Duodenal mucosa (tissue), 2 donors: ENCODE results near the gene MLN.

Experiments used
- H3K27ac ChIP-seq: one replicate; pipeline ENCODE4 v1.7.0; 2013; ENCODE audit warnings: low read depth, low read length
- H3K27me3 ChIP-seq, 2 donors: one replicate each; pipeline ENCODE4 v1.7.0; 2013; ENCODE audit warnings: low read length in 2 of 2, control low read depth in 1 of 2; ENCODE audit not compliant: insufficient read depth in 2 of 2, control insufficient read depth in 1 of 2
- H3K36me3 ChIP-seq, 2 donors: one replicate each; pipeline ENCODE4 v1.7.0; 2013; ENCODE audit warnings: low read length in 2 of 2, control low read depth in 1 of 2; ENCODE audit not compliant: insufficient read depth in 2 of 2, control insufficient read depth in 1 of 2
- H3K4me1 ChIP-seq, 2 donors: one replicate each; pipeline ENCODE4 v1.7.0; 2013; ENCODE audit warnings: low read length in 2 of 2, control low read depth in 1 of 2; ENCODE audit not compliant: insufficient read depth in 2 of 2, control insufficient read depth in 1 of 2
- H3K4me3 ChIP-seq, 2 donors: one replicate each; pipeline ENCODE4 v1.7.0; 2013; ENCODE audit warnings: low read length in 2 of 2, low read depth in 1 of 2
- H3K9ac ChIP-seq, 2 donors: one replicate each; pipeline ENCODE4 v1.7.0; 2013; ENCODE audit warnings: low read length in 2 of 2, low read depth in 1 of 2
- H3K9me3 ChIP-seq, 2 donors: one replicate each; pipeline ENCODE4 v1.7.0; 2013; ENCODE audit warnings: low read length in 2 of 2, control low read depth in 1 of 2; ENCODE audit not compliant: control insufficient read depth in 1 of 2

MLN gene

DNA sequence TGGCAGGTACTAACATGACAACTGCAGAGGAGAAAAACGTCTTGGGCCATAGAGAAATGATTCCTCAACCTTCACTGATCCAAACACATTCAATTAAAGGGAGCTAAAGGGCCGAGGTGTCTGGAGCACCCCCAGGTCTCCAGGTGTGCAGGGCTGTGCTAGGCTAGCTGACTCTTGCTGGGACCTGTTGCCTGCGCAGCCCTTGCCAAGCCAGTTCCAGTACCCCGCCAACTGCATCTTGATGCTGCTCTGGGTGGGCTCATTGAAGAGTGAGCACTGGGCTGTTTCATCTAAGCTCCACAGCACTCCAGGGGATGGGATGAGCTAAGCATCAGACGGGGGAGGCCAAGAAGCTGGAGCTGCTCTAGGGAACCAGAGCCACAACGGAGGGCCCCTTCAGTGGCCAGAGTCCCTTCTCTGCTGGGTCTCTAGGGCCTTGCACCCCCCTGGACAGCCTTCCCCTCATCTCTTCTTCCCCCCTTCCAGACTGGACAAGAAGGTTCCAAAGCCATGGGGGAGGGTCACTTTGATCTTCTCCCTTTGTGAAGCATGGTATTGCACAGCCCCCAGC, 30.8 kb downstream of the MLN start:
- Histone ChIP-seq H3K9ac (no peak overlapping the region), H3K27ac (no peak overlapping the region), H3K36me3 (peaks cover 42 to 58% of the 10 kb centered on the region in 2 donors), H3K4me3 (no peak overlapping the region), H3K27me3 (peaks cover 4% of the 10 kb centered on the region in 2 donors), H3K9me3 (no peaks in the 10 kb centered on the region), H3K4me1 (peaks cover 7 to 27% of the 10 kb centered on the region in 2 donors)

DNA sequence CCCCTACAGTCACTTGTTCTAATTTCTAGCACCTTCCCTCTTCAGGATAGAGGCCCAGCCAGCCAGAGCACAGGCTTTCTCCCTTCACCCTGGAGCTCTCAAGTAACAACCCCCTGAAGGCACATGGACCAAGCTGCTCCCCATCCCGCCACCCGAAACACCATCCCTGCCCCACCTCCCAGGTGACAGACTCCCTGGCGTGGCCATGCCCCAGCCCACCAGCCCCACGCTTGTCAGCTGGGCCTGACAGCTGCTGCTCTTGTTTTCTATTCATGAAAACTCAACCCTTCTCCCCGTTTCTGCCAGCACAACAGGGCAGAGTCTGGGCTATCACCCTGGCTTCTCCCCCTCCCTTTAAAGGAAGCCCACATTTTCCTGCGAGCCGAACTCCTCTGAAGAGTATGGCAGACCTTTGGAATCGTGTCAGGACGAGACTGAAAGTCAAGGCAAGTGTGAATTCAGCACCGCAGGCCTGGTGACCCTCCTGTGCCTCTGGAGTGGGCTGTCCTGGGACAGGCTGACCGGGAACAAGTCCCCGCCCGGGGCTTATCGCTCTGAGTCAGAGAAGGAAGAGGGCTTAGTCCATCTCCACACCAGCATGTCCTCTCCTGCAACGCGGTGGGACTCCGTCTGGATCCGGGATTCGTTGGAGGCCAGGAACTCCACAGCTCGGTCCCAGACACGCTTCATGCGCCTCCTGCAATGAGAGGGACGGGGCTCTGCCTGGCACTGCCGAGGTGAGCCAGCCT, 31.5 kb downstream of the MLN start:
- no peak overlapping the region for H3K27ac ChIP-seq
- H3K36me3 ChIP-seq, result peaks cover 35 to 51% of the 10 kb centered on the region in 2 donors
- H3K9ac ChIP-seq, result no peak overlapping the region
- H3K4me3 ChIP-seq, result no peak overlapping the region
- no peaks in the 10 kb centered on the region for H3K9me3 ChIP-seq
- peaks cover 7 to 27% of the 10 kb centered on the region in 2 donors for H3K4me1 ChIP-seq
- peaks cover 4% of the 10 kb centered on the region in 2 donors for H3K27me3 ChIP-seq

DNA sequence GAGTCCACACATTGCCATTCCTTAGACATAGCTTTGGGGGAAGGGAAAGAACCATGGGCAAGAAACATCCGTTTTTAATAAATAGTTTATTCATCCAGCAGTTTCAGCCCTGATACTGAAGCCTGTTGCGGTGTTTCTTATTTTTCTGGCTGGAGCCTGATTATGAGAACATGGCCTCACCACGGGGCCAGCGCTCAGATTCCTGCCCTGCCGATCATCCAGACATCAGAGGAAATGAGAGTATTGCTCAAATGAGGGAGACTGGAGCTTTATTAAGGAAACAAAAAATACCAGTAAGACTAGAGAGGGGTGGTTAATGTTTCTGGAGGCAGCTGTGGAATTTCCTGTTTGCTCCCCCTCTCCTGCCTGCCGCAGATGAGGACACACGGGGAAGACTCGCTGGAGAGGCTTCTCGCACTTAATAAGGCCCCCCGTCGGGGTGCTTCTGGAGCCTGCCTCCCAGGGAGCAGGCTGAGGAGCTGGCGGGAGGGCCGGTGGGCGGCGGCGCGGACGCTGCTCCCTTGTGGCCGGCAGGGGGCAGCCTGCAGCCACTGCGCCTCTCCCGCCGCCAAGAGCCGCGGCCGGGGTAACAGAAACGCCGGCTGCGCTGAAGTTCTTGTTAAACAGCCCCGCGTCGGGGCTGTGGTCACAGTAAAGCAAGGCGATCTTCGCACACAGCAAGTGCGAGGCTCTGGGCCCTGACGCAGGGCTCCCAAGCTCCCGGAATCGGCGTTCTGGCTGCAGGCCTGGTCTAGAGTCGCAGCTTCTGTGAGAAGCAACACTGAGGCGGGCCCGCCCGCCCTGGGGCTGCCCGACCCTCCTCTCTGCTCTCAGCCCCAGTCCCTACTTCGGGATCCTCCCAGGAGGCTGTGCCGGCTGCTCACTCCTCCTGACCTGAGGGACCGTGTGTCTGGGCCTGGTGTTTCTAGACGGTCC, 32.4 kb downstream of the MLN start:
- Histone ChIP-seq H3K36me3 (peaks cover 27 to 42% of the 10 kb centered on the region in 2 donors), H3K9ac (peak overlapping the region in 1 of 2 donors; percentile 4), H3K4me1 (peaks cover 7 to 27% of the 10 kb centered on the region in 2 donors), H3K9me3 (no peaks in the 10 kb centered on the region), H3K27me3 (peaks cover 4% of the 10 kb centered on the region in 2 donors), H3K4me3 (no peak overlapping the region), H3K27ac (peak overlapping the region; percentile 37)

DNA sequence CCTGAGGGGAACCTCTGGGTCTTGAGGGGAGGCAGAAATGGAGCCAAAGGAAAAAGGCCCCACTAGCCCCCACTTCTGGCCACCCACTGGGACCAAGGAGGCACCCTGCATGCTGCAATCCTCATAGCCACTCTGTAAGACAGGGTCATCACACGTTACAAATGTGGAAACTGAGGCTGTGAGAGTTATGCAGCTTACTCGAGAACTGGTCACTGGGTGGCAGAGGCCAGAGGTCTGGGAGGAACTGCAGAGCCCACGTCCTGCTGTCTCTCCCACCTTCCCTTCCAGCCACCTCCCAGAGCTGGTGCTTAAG, 33.0 kb downstream of the MLN start:
- peaks cover 7 to 27% of the 10 kb centered on the region in 2 donors for H3K4me1 ChIP-seq
- no peaks in the 10 kb centered on the region for H3K9me3 ChIP-seq
- peaks cover 20 to 36% of the 10 kb centered on the region in 2 donors for H3K36me3 ChIP-seq
- no peak overlapping the region for H3K9ac ChIP-seq
- peaks cover 4% of the 10 kb centered on the region in 2 donors for H3K27me3 ChIP-seq
- no peak overlapping the region for H3K4me3 ChIP-seq
- peak overlapping the region; percentile 8 for H3K27ac ChIP-seq

DNA sequence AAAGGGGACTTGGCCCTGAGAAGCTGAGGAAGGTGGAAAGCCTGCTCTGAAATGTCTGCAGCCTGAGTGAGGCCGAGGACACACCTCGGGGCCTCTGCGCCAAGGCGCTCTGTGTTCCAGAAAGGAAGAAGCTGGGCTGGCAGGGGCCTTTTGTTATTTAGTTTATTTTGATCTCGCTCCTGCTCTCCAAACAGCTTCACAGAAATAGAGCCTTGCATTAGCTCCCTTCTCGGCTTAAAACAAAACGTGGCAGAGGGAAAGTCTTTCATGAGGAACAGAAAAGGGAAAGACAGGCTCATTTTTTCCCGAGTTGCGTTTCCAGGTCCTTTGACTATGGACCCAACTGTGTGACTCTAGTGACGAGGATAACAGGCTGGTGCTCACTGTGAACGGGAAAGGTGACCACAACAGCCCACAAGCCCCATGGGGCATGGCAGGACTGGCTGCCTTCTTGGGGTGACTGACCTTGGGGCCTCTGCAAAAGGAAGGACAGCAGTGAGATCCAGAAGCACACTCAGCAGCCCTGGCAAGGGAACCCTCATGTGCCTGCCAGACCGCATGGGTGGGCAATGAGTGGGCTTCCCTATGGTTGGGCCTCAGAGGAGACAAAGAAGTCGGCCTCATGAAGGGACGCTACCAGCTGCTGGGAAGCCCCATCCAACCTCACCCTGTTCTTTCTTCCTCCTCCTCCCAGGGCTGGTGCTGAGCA, 33.5 kb downstream of the MLN start:
- H3K9me3 ChIP-seq, result no peaks in the 10 kb centered on the region
- no peak overlapping the region for H3K9ac ChIP-seq
- H3K27ac ChIP-seq, result peak overlapping the region; percentile 8
- peaks cover 7 to 27% of the 10 kb centered on the region in 2 donors for H3K4me1 ChIP-seq
- H3K4me3 ChIP-seq, result no peak overlapping the region
- peaks cover 4% of the 10 kb centered on the region in 2 donors for H3K27me3 ChIP-seq
- H3K36me3 ChIP-seq, result peaks cover 17 to 31% of the 10 kb centered on the region in 2 donors

DNA sequence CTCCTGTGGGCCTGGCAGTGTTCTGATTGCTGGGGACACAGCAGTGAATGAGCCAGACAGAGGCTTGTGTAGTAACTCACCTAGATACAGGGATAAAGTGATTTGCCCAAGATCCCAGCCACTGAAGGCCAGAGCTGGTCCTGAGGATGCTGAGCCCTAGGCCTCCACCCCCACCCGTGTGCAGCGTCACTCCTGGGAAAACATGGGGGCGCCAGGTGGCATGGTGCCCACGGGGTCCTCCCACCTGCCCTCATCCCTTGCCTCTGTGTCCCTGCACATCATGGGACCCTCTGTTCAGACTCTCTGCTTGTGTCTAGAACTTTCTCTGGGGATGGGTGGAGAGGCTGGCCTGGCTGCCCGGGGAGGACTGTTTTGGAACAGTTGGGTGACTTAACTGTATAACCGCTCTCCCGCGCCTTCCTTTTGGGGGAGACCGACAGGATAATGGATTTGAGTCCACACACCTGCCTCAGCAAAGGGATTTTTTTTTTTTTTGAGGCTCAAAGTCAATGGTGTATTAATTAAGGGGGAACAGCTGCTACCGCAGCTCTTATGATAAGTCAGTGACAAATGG, 34.5 kb downstream of the MLN start:
- no peak overlapping the region for H3K4me3 ChIP-seq
- H3K9ac ChIP-seq, result no peak overlapping the region

DNA sequence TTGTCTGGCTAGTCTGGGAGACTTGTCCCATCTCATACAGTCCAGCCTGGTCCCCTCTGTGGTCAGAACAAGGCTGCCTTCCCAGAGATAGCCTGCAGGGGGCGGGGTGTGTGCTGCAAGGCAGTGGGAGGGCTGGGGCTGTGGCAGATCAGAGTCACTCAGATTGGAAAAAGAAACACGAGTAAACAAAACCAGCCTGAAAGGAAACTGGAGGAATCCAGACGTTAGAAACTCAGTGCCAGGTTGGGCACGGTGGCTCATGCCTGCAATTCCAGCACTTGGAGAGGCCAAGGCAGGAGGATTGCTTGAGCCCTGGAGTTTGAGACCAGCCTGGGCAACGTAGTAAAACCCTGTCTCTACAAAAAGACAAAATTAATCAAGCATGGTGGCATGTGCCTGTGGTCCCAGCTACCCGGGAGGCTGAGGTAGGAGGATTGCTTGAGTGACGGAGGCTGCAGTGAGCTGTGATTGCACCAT, 35.1 kb downstream of the MLN start:
- peaks cover 7 to 27% of the 10 kb centered on the region in 2 donors for H3K4me1 ChIP-seq

More for the DNA sequence above, 34.5 kb downstream of the MLN start:
- Histone ChIP-seq H3K9me3 (no peaks in the 10 kb centered on the region), H3K36me3 (peaks cover 9 to 22% of the 10 kb centered on the region in 2 donors), H3K4me1 (peaks cover 7 to 27% of the 10 kb centered on the region in 2 donors), H3K27me3 (peaks cover 4% of the 10 kb centered on the region in 2 donors), H3K27ac (no peak overlapping the region)

DNA sequence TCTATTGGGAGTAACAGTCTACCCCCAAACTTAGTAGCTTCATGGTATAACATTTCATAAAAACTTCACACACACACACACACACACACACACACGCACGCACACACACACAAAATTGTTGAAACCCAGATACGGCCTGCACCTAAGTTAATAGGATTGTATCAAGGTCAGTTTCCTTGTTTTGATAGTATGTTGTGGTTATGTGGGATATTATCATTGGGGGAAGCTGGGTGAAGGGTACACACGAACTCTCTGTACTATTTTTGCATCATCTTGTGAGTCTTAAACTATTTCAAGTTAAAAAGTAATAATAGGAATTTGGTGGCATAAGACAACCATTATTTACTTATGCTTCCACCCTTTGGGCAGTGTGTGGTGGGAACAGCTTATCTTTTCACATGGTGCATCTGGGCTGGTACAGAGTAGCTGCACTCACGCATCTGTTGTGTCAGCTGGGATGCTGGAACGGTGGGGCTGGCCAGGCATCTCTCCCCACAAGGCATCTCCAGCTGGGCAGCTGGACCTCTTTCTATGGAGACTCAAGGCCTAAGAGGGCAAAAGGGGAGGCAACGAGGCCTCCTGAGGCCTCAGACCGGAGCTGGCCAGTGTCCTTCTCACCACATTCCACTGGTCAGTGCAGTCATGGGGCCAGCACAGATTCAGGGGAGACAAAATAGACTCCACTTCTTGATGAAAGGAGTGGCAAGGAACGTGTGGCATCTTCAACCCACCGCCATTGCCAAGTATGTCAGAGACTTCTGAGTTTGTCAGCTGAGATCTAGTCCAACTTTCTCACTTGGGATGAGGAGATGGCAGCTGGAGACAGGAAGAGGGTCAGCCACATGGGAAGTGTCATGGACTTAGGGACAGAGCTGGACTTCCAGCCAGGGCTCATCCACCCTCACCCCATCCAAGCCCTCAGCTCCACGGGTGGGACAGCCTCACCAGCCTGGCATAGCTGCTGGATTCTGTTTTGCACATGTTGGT, 36.6 kb downstream of the MLN start:
- peaks cover 4% of the 10 kb centered on the region in 2 donors for H3K27me3 ChIP-seq
- peaks cover 0 to 4% of the 10 kb centered on the region in 2 donors for H3K36me3 ChIP-seq
- no peaks in the 10 kb centered on the region for H3K9me3 ChIP-seq
- no peak overlapping the region for H3K27ac ChIP-seq
- H3K4me1 ChIP-seq, result peaks cover 2 to 30% of the 10 kb centered on the region in 2 donors
- no peak overlapping the region for H3K9ac ChIP-seq
- no peak overlapping the region for H3K4me3 ChIP-seq

More for the DNA sequence above, 35.1 kb downstream of the MLN start:
- peaks cover 6 to 18% of the 10 kb centered on the region in 2 donors for H3K36me3 ChIP-seq
- no peaks in the 10 kb centered on the region for H3K9me3 ChIP-seq
- H3K9ac ChIP-seq, result no peak overlapping the region
- peaks cover 4% of the 10 kb centered on the region in 2 donors for H3K27me3 ChIP-seq
- no peak overlapping the region for H3K4me3 ChIP-seq
- H3K27ac ChIP-seq, result no peak overlapping the region
